SK-N-SH treated with all-trans-retinoic acid at 6 μM for 48 hours (cell line): ENCODE data around the gene RNF169.

Source experiments
- ATAC-seq: fragments of 200-7000 bp; cut with Tn5 transposase; 3 replicates; pipeline ENCODE4 v1.9.1; 2020; ENCODE audit warnings: mild to moderate bottlenecking, moderate library complexity
- ARNTL ChIP-seq: fragments of 450-650 bp; formaldehyde crosslinking; IDR thresholded peaks from 2 replicates; pipeline ENCODE4 v1.5.0; 2020; ENCODE audit warnings: low read depth, mild to moderate bottlenecking, moderate library complexity, borderline replicate concordance
- BACH2 ChIP-seq: fragments of 250-450 bp; sonication (Bioruptor Pico); IDR thresholded peaks from 2 replicates; pipeline ENCODE4 v1.9.0; 2021; ENCODE audit warnings: mild to moderate bottlenecking, borderline replicate concordance
- CSDC2 ChIP-seq: fragments of 250-450 bp; sonication (Bioruptor Pico); IDR thresholded peaks from 2 replicates; pipeline ENCODE4 v1.5.0; 2020; ENCODE audit warnings: mild to moderate bottlenecking, moderate library complexity
- ESRRG ChIP-seq: fragments of 250-450 bp; sonication (Bioruptor Pico); IDR thresholded peaks from 2 replicates; pipeline ENCODE4 v1.6.1; 2021; ENCODE audit warnings: mild to moderate bottlenecking
- GLIS3 ChIP-seq: fragments of 250-450 bp; sonication (Bioruptor Pico); IDR thresholded peaks from 2 replicates; pipeline ENCODE4 v1.5.0; 2020; ENCODE audit warnings: mild to moderate bottlenecking, moderate library complexity
- PPARA ChIP-seq: fragments of 250-450 bp; sonication (Bioruptor Pico); IDR thresholded peaks from 2 replicates; pipeline ENCODE4 v1.5.0; 2020; ENCODE audit warnings: mild to moderate bottlenecking, borderline replicate concordance
- RARB ChIP-seq: fragments of 250-450 bp; sonication (Bioruptor Pico); IDR thresholded peaks from 2 replicates; pipeline ENCODE4 v1.8.0; 2021; ENCODE audit warnings: mild to moderate bottlenecking, moderate library complexity
- SNAI2 ChIP-seq: fragments of 250-450 bp; sonication (Bioruptor Pico); IDR thresholded peaks from 2 replicates; pipeline ENCODE4 v1.5.0; 2020; ENCODE audit warnings: mild to moderate bottlenecking, moderate library complexity
- TCF4 ChIP-seq: fragments of 250-450 bp; sonication (Bioruptor Pico); IDR thresholded peaks from 2 replicates; pipeline ENCODE4 v1.8.0; 2021; ENCODE audit warnings: mild to moderate bottlenecking, moderate library complexity, borderline replicate concordance
- TOX ChIP-seq: fragments of 250-450 bp; sonication (Bioruptor Pico); IDR thresholded peaks from 2 replicates; pipeline ENCODE4 v1.8.0; 2021; ENCODE audit warnings: mild to moderate bottlenecking, moderate library complexity, borderline replicate concordance
- ZC3H10 ChIP-seq: fragments of 250-450 bp; sonication (Bioruptor Pico); IDR thresholded peaks from 2 replicates; pipeline ENCODE4 v1.5.1; 2021; ENCODE audit warnings: mild to moderate bottlenecking, moderate library complexity
- ZFP3 ChIP-seq: fragments of 250-450 bp; sonication (Bioruptor Pico); IDR thresholded peaks from 2 replicates; pipeline ENCODE4 v1.5.0; 2020; ENCODE audit warnings: mild to moderate bottlenecking, moderate library complexity
- ZFP30 ChIP-seq: fragments of 450-650 bp; formaldehyde crosslinking; IDR thresholded peaks from 2 replicates; pipeline ENCODE4 v1.5.0; 2022; ENCODE audit warnings: mild to moderate bottlenecking, moderate library complexity
- ZNF565 ChIP-seq: fragments of 450-650 bp; formaldehyde crosslinking; conservative IDR thresholded peaks from 2 replicates; pipeline ENCODE4 v1.5.0; 2020; ENCODE audit warnings: low read depth, mild to moderate bottlenecking, moderate library complexity
- ZNF70 ChIP-seq: fragments of 450-650 bp; formaldehyde crosslinking; IDR thresholded peaks from 2 replicates; pipeline ENCODE4 v1.5.0; 2020; ENCODE audit warnings: mild to moderate bottlenecking, moderate library complexity
- ZNF8 ChIP-seq: fragments of 450-650 bp; formaldehyde crosslinking; IDR thresholded peaks from 2 replicates; pipeline ENCODE4 v1.5.0; 2020; ENCODE audit warnings: mild to moderate bottlenecking, moderate library complexity
- TF ChIP-seq, protein P1 (sequence below): fragments of 250-450 bp; sonication (Bioruptor Pico); IDR thresholded peaks from 2 replicates; pipeline ENCODE4 v1.5.1; 2020; ENCODE audit warnings: low read depth, mild to moderate bottlenecking, moderate library complexity
- TF ChIP-seq, protein P2 (sequence below): fragments of 250-450 bp; sonication (Bioruptor Pico); IDR thresholded peaks from 2 replicates; pipeline ENCODE4 v1.8.0; 2021; ENCODE audit warnings: low read depth, mild to moderate bottlenecking, moderate library complexity, borderline replicate concordance
- TF ChIP-seq, protein P3 (sequence below): fragments of 250-450 bp; sonication (Bioruptor Pico); IDR thresholded peaks from 2 replicates; pipeline ENCODE4 v1.5.1; 2021; ENCODE audit warnings: mild to moderate bottlenecking, moderate library complexity
- TF ChIP-seq, protein P4 (sequence below): fragments of 250-450 bp; sonication (Bioruptor Pico); IDR thresholded peaks from 2 replicates; pipeline ENCODE4 v1.8.0; 2020; ENCODE audit warnings: mild to moderate bottlenecking, moderate library complexity, borderline replicate concordance

The RNF169 gene

DNA sequence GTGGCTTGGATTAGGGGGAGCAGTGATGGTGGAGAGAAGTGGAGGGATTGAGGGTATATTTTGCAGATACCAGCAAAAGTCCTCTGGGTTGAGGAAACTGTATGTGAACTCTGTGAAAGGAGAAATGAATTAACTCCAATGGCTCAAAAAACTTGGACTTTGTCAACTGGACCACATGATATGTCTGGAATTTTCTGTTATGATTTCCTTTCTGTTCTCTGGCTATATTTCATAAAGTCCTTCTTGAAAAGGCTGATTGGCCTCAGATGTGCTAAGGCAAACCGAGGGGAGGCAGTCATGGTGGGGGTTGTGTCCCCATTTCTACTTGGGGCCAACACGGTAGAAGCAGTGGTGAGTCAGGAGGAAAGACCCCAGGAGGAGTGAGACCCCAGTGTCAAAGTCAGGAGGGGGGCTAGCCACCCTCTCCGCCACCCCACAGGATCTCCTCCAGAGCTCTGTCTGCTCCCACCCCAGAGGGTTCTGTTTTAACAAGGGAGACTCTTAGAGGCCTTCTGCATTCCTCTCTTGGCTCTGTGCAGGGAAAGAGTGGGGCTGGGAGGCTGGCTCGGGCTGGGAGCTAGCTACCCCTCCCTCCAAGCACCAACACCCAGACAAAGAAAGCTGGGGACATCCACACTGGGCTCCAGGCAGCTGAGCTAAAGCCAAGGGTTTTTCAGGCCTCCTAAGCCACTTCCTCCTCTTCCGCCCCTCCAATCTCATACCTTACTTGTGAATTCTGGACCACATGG lies 31.3 kb upstream of the RNF169 start:
- TF ChIP-seq SNAI2 (CRISPR knock-in tag) (no peak), CSDC2 (CRISPR knock-in tag) (no peak), ZFP30 (CRISPR knock-in tag) (no peak)
- no peak for ATAC-seq

DNA sequence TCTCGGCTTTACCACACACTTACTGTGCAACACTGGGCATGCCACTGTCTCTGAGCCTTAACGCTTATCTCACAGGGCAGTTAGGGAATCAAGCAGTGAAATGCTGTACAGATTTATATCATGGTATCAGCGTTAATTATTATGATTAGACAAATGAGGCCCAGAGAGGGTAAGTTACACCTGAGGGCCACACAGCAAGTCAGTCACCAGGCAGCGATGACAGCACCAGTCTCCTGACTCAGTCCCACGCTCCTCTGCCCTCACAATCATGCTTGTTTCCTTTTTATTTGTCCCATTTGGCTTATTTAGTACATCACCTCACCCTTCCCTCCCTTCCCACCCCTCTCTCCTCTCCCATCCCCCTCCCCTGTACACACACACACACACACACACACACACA lies 29.6 kb upstream of the RNF169 start:
- no peak for TF ChIP-seq TOX (CRISPR knock-in tag)
- no peak for ATAC-seq

DNA sequence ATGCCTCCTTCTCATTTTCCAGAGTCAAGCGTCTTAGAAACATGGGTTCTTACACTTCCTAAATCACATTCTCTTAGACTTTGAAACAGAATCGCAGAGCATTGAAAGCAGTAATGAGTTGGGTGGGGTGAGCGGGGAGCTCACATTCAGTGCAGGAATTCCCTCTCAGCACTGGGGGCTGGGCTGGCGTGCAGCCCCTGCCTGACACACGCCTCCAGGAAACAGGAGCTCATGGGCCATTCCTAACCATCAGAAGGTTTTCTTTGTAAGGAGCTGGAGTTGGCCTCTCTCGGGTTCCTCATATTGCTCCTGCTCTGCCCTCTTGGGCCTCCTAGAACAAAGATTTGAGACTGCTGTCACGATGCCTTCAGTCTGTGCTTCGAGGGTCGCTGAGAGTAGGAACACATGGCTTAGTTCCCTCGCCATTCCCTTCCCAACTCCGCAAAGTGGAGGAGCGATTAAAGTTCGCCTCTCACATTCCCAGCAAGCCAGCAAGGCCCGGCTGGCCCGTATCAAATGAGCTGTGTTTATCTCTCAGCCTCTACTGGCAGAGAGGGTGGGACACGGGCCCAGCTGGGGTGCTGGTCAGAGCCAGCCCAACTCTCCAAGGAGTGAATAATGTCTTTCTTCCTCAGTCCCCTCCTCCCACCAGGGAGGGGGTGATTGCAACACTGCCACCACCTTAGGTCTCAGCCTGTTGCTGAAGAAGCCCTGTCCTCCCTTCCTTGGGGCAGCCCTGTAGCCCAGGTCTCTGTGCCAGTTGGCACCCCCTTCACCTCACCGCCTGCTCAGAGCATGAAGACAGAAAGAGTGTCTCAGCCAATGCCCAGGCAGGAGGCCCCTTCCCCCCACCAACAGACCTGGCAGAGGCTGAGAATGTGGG lies 27.8 kb upstream of the RNF169 start:
- TF ChIP-seq CSDC2 (CRISPR knock-in tag) (no peak), GLIS3 (CRISPR knock-in tag) (no peak), BACH2 (CRISPR knock-in tag) (no peak), ZNF8 (CRISPR knock-in tag) (no peak)
- ATAC-seq = no peak

DNA sequence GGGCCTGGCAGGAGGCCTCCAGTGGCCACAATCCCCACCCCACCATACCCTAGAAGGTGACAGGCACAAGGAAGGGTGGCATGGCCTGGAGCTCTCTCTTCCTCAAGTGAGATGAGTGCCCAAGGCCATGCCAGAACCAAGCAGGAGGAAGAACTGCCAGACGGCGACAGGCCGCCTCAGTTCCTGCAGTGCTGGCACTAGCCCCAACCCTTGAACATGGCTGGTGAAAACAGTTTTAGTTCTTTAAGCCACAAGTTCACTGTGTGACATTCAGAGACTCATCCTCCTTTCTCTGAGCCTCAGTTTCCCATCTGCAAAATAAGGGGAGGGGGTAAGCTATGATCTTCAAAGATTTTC lies 27.2 kb upstream of the RNF169 start:
- no peak for ATAC-seq
- TF ChIP-seq, protein P1, sequence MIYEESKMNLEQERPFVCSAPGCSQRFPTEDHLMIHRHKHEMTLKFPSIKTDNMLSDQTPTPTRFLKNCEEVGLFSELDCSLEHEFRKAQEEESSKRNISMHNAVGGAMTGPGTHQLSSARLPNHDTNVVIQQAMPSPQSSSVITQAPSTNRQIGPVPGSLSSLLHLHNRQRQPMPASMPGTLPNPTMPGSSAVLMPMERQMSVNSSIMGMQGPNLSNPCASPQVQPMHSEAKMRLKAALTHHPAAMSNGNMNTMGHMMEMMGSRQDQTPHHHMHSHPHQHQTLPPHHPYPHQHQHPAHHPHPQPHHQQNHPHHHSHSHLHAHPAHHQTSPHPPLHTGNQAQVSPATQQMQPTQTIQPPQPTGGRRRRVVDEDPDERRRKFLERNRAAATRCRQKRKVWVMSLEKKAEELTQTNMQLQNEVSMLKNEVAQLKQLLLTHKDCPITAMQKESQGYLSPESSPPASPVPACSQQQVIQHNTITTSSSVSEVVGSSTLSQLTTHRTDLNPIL (CRISPR knock-in tag) = no peak
- TF ChIP-seq SNAI2 (CRISPR knock-in tag) (no peak), ZNF8 (CRISPR knock-in tag) (no peak), ZFP3 (CRISPR knock-in tag) (no peak), TOX (CRISPR knock-in tag) (no peak), ARNTL (CRISPR knock-in tag) (no peak), ZNF70 (CRISPR knock-in tag) (no peak), ZFP30 (CRISPR knock-in tag) (no peak), PPARA (CRISPR knock-in tag) (no peak), ZC3H10 (CRISPR knock-in tag) (no peak), BACH2 (CRISPR knock-in tag) (no peak), CSDC2 (CRISPR knock-in tag) (no peak), ESRRG (no peak), RARB (CRISPR knock-in tag) (no peak), ZNF565 (CRISPR knock-in tag) (no peak), TCF4 (CRISPR knock-in tag) (no peak)
- TF ChIP-seq, protein P2, sequence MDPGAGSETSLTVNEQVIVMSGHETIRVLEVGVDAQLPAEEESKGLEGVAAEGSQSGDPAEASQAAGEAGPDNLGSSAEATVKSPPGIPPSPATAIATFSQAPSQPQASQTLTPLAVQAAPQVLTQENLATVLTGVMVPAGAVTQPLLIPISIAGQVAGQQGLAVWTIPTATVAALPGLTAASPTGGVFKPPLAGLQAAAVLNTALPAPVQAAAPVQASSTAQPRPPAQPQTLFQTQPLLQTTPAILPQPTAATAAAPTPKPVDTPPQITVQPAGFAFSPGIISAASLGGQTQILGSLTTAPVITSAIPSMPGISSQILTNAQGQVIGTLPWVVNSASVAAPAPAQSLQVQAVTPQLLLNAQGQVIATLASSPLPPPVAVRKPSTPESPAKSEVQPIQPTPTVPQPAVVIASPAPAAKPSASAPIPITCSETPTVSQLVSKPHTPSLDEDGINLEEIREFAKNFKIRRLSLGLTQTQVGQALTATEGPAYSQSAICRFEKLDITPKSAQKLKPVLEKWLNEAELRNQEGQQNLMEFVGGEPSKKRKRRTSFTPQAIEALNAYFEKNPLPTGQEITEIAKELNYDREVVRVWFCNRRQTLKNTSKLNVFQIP (CRISPR knock-in tag) = no peak
- TF ChIP-seq, protein P3, sequence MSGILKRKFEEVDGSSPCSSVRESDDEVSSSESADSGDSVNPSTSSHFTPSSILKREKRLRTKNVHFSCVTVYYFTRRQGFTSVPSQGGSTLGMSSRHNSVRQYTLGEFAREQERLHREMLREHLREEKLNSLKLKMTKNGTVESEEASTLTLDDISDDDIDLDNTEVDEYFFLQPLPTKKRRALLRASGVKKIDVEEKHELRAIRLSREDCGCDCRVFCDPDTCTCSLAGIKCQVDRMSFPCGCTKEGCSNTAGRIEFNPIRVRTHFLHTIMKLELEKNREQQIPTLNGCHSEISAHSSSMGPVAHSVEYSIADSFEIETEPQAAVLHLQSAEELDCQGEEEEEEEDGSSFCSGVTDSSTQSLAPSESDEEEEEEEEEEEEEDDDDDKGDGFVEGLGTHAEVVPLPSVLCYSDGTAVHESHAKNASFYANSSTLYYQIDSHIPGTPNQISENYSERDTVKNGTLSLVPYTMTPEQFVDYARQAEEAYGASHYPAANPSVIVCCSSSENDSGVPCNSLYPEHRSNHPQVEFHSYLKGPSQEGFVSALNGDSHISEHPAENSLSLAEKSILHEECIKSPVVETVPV = no peak
- TF ChIP-seq, protein P4, sequence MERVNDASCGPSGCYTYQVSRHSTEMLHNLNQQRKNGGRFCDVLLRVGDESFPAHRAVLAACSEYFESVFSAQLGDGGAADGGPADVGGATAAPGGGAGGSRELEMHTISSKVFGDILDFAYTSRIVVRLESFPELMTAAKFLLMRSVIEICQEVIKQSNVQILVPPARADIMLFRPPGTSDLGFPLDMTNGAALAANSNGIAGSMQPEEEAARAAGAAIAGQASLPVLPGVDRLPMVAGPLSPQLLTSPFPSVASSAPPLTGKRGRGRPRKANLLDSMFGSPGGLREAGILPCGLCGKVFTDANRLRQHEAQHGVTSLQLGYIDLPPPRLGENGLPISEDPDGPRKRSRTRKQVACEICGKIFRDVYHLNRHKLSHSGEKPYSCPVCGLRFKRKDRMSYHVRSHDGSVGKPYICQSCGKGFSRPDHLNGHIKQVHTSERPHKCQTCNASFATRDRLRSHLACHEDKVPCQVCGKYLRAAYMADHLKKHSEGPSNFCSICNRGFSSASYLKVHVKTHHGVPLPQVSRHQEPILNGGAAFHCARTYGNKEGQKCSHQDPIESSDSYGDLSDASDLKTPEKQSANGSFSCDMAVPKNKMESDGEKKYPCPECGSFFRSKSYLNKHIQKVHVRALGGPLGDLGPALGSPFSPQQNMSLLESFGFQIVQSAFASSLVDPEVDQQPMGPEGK (CRISPR knock-in tag) = no peak
